Ascending aorta (tissue), 2 donors: ENCODE results near the gene RALGPS1. TPM values are rescaled to one million over a fixed set of nuclear protein-coding genes. Genes with fewer than 3 reads are reported as not detected.

ENCODE experiments used
- DNase-seq, 2 donors: peaks; one replicate each; pipeline ENCODE4 v3.0.0-alpha.2; 2019; ENCODE audit warnings: low spot score in 2 of 2
- H3K27ac ChIP-seq, 2 donors: fragments of 200-600 bp; sonication (generic); one replicate each; pipeline ENCODE4 v1.5.1; 2016 to 2017; ENCODE audit warnings: mild to moderate bottlenecking in 1 of 2
- H3K27me3 ChIP-seq: fragments of 200-600 bp; sonication (generic); one replicate; pipeline ENCODE4 v1.5.1; 2017
- H3K36me3 ChIP-seq, 2 donors: fragments of 200-600 bp; sonication (generic); one replicate each; pipeline ENCODE4 v1.5.1; 2016
- H3K4me1 ChIP-seq, 2 donors: fragments of 200-600 bp; sonication (generic); one replicate each; pipeline ENCODE4 v1.5.1; 2016 to 2017; ENCODE audit warnings: mild to moderate bottlenecking in 1 of 2
- H3K4me3 ChIP-seq, 2 donors: fragments of 200-600 bp; sonication (generic); one replicate each; pipeline ENCODE4 v1.5.1; 2016 to 2017; ENCODE audit warnings: mild to moderate bottlenecking in 1 of 2
- H3K9me3 ChIP-seq, 2 donors: fragments of 200-600 bp; sonication (generic); one replicate each; pipeline ENCODE4 v1.5.1; 2016
- intact Hi-C: fragments of 100-400 bp; cut with DNase I; formaldehyde crosslinking; loops from one replicate; pipeline ENCODE4 v1.15.1; 2023
- total RNA-seq: library from RNA; depleted of rRNA; stranded (reverse); fragments of >200 nt; gene quantifications from one replicate; pipeline ENCODE4 v1.1.0, GENCODE V29; 2016
- TF ChIP-seq, protein P1 (sequence below), 3 experiments: fragments of 200-600 bp in 2 of 3; fragments of 450-650 bp in 1 of 3; sonication (generic) in 2 of 3; IDR thresholded peaks; one replicate each; pipeline ENCODE4 v1.5.1; 2016 to 2019; ENCODE audit warnings: antibody characterized with exemption in 3 of 3, mild to moderate bottlenecking in 1 of 3, moderate library complexity in 1 of 3

RALGPS1 gene
- total RNA-seq, 1 donor from 2014 or later, result 9.8 TPM

DNA sequence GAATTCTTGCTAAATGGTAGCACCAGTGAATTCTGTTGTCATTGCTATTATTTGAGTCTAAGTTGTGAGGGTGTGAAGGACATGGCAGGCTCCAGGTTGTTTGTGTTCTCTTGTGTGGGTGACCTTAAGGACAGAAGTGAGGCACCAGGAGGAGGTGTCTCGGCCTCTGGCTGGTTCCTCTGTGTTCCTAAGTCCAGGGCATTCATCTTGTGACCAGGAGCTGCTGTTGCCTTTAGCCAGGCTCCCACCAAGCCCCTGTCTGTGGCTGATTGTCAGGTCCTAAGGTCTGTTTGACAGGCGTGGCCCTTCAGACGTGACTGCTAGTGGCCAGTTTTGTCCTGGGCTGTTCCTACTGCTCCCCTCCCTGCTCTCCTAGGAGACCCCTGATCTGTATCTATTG, 118.5 kb downstream of the RALGPS1 start:
- intact Hi-C loops, result no loop called here
- DNase-seq, result no peak

DNA sequence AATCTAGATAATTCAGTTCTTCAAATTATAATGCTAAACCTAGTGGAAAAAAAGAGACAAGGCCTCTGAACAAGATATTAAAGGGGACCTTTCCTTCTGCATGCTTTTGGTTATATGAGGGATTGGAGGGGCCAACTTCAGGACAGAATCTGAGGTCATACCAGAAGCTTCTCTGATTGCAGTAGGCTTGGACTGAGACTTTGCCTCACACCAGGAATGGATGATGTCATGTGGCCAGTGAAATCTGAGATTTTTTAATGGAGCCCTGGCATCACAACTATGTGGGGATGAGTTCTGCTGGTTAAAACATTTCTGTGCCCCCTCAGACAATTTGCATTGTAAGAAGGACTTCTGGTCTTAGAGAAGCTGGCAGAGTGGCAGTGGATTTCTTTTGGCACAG, 119.2 kb downstream of the RALGPS1 start:
- intact Hi-C loops, result no loop called here
- Histone ChIP-seq H3K27me3 (no peaks in the 10 kb centered on the region), H3K4me3 (no peak overlapping the region), H3K4me1 (peaks cover 2 to 7% of the 10 kb centered on the region in 2 donors), H3K27ac (no peak overlapping the region), H3K9me3 (no peaks in the 10 kb centered on the region), H3K36me3 (no peaks in the 10 kb centered on the region)
- TF ChIP-seq, protein P1, sequence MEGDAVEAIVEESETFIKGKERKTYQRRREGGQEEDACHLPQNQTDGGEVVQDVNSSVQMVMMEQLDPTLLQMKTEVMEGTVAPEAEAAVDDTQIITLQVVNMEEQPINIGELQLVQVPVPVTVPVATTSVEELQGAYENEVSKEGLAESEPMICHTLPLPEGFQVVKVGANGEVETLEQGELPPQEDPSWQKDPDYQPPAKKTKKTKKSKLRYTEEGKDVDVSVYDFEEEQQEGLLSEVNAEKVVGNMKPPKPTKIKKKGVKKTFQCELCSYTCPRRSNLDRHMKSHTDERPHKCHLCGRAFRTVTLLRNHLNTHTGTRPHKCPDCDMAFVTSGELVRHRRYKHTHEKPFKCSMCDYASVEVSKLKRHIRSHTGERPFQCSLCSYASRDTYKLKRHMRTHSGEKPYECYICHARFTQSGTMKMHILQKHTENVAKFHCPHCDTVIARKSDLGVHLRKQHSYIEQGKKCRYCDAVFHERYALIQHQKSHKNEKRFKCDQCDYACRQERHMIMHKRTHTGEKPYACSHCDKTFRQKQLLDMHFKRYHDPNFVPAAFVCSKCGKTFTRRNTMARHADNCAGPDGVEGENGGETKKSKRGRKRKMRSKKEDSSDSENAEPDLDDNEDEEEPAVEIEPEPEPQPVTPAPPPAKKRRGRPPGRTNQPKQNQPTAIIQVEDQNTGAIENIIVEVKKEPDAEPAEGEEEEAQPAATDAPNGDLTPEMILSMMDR (IDR thresholded peaks at IDR 0.05), result no peak
- no peak for DNase-seq

More for the DNA sequence above, 118.5 kb downstream of the RALGPS1 start:
- Histone ChIP-seq H3K4me1 (peaks cover 2 to 7% of the 10 kb centered on the region in 2 donors), H3K9me3 (no peaks in the 10 kb centered on the region), H3K4me3 (no peak overlapping the region), H3K27ac (no peak overlapping the region), H3K27me3 (no peaks in the 10 kb centered on the region), H3K36me3 (no peaks in the 10 kb centered on the region)
- TF ChIP-seq, protein P1 (IDR thresholded peaks at IDR 0.05), result no peak

DNA sequence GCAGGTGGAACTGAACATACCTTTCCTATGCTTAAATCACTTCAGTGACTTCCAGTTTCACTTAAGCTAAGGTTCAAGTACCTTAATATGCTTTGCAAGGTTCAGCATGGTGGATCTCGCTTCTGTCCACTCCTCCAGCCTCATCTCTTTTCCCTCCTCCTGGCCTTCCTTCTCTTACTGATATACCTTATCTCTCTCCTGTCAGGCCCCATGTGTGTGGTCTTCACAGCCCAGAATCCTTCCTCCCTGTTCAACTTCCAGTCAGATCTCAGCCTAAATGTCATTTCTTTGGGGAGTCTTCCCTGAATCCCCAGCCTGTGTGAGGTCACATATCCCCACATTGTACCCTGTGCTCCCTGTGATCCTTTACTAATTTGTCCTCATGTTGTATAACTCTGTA, 120.1 kb downstream of the RALGPS1 start:
- Histone ChIP-seq H3K9me3 (no peaks in the 10 kb centered on the region), H3K36me3 (no peaks in the 10 kb centered on the region), H3K27ac (peak overlapping the region in 1 of 2 donors; percentile 6), H3K4me1 (peaks cover 2 to 7% of the 10 kb centered on the region in 2 donors), H3K4me3 (no peak overlapping the region), H3K27me3 (no peaks in the 10 kb centered on the region)
- no peak for DNase-seq
- TF ChIP-seq, protein P1 (IDR thresholded peaks at IDR 0.05), result no peak
- intact Hi-C loops, result no loop called here

DNA sequence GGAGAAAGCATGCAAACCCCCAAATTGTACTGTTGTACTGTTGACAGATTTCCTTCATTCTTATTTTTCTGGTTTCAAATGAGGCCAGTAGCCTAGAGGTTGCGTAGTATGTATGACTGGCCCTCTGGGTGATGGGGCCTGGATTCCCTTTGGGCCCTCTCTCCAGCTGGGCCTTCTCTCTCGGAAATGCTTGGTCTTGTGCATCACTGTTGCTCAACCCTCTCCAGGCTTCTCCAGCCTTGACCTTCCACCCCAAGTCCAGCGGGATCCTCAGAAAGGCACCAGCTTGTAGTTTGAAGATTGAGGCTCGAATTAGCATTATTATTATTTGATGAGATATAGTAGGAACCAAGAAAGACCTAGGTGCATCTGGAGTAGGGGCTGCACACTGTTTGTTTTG, 120.8 kb downstream of the RALGPS1 start:
- intact Hi-C loops, result no loop called here

DNA sequence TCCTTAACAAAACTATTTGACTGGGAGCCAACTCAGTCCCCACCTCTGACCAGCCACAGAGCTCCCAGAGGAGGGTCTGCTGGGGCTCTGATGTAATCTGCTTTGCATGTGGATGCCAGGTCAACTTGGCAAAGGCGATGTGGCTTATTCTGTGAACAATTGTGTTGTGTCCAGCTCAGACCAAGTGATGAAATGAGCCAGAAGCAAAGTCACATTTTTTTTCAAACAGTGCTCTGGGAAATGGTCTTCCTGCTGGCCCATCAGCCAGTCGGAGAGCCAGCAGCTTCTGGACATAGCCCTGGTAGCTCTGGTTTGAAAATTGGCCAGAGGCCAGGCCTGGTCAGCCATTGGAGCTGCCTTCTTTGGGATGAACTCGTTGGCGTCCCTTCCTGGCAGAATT, 121.4 kb downstream of the RALGPS1 start:
- H3K4me1 ChIP-seq, result peaks cover 2 to 7% of the 10 kb centered on the region in 2 donors
- peak overlapping the region; percentile 55 to 68 for H3K27ac ChIP-seq
- no peaks in the 10 kb centered on the region for H3K27me3 ChIP-seq
- intact Hi-C loops, result no loop called here
- H3K9me3 ChIP-seq, result no peaks in the 10 kb centered on the region
- TF ChIP-seq, protein P1 (IDR thresholded peaks at IDR 0.05), result no peak
- H3K36me3 ChIP-seq, result no peaks in the 10 kb centered on the region
- DNase-seq, result peak in 1 of 2 donors; percentile 76
- H3K4me3 ChIP-seq, result no peak overlapping the region

More for the DNA sequence above, 120.8 kb downstream of the RALGPS1 start:
- Histone ChIP-seq H3K9me3 (no peaks in the 10 kb centered on the region), H3K27ac (peak overlapping the region; percentile 55 to 68), H3K27me3 (no peaks in the 10 kb centered on the region), H3K4me3 (no peak overlapping the region), H3K4me1 (peaks cover 2 to 7% of the 10 kb centered on the region in 2 donors), H3K36me3 (no peaks in the 10 kb centered on the region)
- TF ChIP-seq, protein P1 (IDR thresholded peaks at IDR 0.05), result no peak
- DNase-seq, result peak in 1 of 2 donors; percentile 79

DNA sequence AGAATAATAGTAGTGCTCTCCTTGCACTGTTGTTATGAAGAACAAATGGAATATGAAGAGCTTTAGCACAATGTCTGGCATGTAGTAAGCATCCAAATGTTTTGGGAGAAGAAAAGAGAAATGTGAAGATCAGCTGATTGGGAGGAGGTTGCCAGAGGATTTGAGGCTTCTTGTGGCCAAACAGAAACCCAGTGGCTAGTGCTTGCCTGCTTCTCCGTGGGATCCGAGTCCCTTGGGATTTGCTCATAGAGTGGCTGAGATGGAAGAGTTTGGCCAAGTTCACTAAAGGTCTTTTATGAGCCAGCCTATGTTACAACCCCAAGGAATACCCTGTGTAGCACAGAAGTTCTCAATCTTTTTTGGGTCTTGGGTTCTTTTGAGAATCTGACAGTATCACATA, 121.9 kb downstream of the RALGPS1 start:
- Histone ChIP-seq H3K4me1 (peaks cover 2 to 7% of the 10 kb centered on the region in 2 donors), H3K27ac (peak overlapping the region; percentile 55 to 68), H3K27me3 (no peaks in the 10 kb centered on the region), H3K4me3 (no peak overlapping the region), H3K36me3 (no peaks in the 10 kb centered on the region), H3K9me3 (no peaks in the 10 kb centered on the region)
- TF ChIP-seq, protein P1 (IDR thresholded peaks at IDR 0.05), result no peak
- intact Hi-C loops, result no loop called here
- DNase-seq, result no peak
